K562 (cell line): ENCODE measurements around the gene FDX2. TPM values are rescaled to one million over a fixed set of nuclear protein-coding genes. Genes with fewer than 3 reads are reported as not detected.

Experiments used
- ATAC-seq: fragments of 200-7000 bp; cut with Tn5 transposase; 3 replicates; pipeline ENCODE4 v1.9.1; 2020; ENCODE audit warnings: moderate library complexity
- BruUV-seq: library from RNA; stranded (reverse); fragments of 400-500 nt; replicated peaks from 2 replicates; lab custom pipeline; 2021; lab: Mats Ljungman, UMichigan
- CTCF ChIA-PET: fragments of 300-600 bp; formaldehyde crosslinking; extraction: SDS; loops from one replicate; lab custom pipeline; 2021; ENCODE audit warnings: low intra/inter-chr PET ratio; lab: Yijun Ruan, JAX
- POLR2A ChIA-PET: fragments of 300-600, 350-650 bp; sonication (Branson Sonifier 250); formaldehyde crosslinking; extraction: SDS; loops from one replicate; lab custom pipeline; 2021; ENCODE audit warnings: antibody characterized with exemption, inconsistent platforms; lab: Yijun Ruan, JAX
- DNase-seq, 4 experiments: peaks; one replicate each; pipeline versions ENCODE4 v3.0.0 to v3.0.0-alpha.2; 2011 to 2018; ENCODE audit warnings: low spot score in 3 of 4, mixed read lengths in 3 of 4; ENCODE audit errors: extremely low read depth in 1 of 4
- FAIRE-seq: peaks from 2 replicates; lab custom pipeline; 2011; peaks lifted over from hg19 to GRCh38; lab: Jason Lieb, UNC
- H2AFZ ChIP-seq: 2 replicates; pipeline ENCODE4 v1.6.0; 2011; ENCODE audit warnings: low read depth, low read length, control low read depth, inconsistent platforms
- H3K27ac ChIP-seq: fragments of 200-600 bp; 3 replicates; pipeline ENCODE4 v1.8.0; 2011; ENCODE audit warnings: low read depth, mild to moderate bottlenecking, control low read depth, inconsistent platforms, low read length, moderate library complexity, mixed read lengths; ENCODE audit errors: extremely low read depth
- H3K27me3 ChIP-seq, 2 experiments: fragments of 300-600 bp in 1 of 2; 2 replicates in 1 of 2; 3 replicates in 1 of 2; pipeline versions ENCODE4 v1.6.0 to v1.8.0; 2011; ENCODE audit warnings: inconsistent platforms in 2 of 2, low read length in 2 of 2, mild to moderate bottlenecking in 1 of 2, mixed read lengths in 1 of 2, moderate library complexity in 1 of 2; ENCODE audit not compliant: control insufficient read depth in 2 of 2, insufficient read depth in 2 of 2
- H3K36me3 ChIP-seq: fragments of 300-600 bp; 3 replicates; pipeline ENCODE4 v1.8.0; 2011; ENCODE audit warnings: mild to moderate bottlenecking, low read length, inconsistent platforms; ENCODE audit not compliant: control insufficient read depth, insufficient read depth
- H3K4me1 ChIP-seq, 2 experiments: fragments of 200-600 bp in 1 of 2; replicated peaks in 1 of 2; 2 replicates in 1 of 2; 3 replicates in 1 of 2; pipeline versions ENCODE4 v1.5.1 to v1.8.0; 2011; ENCODE audit warnings: inconsistent platforms in 2 of 2, low read length in 2 of 2, mild to moderate bottlenecking in 1 of 2, mixed read lengths in 1 of 2, moderate library complexity in 1 of 2; ENCODE audit not compliant: control insufficient read depth in 2 of 2, insufficient read depth in 2 of 2
- H3K4me2 ChIP-seq: 2 replicates; pipeline ENCODE4 v1.6.1; 2011; ENCODE audit warnings: low read length, control low read depth, inconsistent platforms, mixed read lengths; ENCODE audit not compliant: insufficient read depth
- H3K4me3 ChIP-seq: fragments of 200-600 bp; sonication (generic), shearing (Covaris generic); 2 replicates; pipeline ENCODE4 v1.5.1; 2016; ENCODE audit warnings: control low read depth, inconsistent platforms
- H3K79me2 ChIP-seq: fragments of 200-600 bp; 3 replicates; pipeline ENCODE4 v1.8.0; 2011; ENCODE audit warnings: low read length, inconsistent platforms; ENCODE audit not compliant: control insufficient read depth, insufficient read depth
- H3K9ac ChIP-seq, 2 experiments: 2 replicates each; pipeline versions ENCODE4 v1.6.0 to v1.6.1; 2011; ENCODE audit warnings: low read depth in 2 of 2, low read length in 2 of 2, control low read depth in 1 of 2, inconsistent platforms in 1 of 2, mild to moderate bottlenecking in 1 of 2, mixed read lengths in 1 of 2; ENCODE audit not compliant: insufficient read depth in 1 of 2
- H3K9me1 ChIP-seq: one replicate; pipeline ENCODE4 v1.6.0; 2011; ENCODE audit warnings: inconsistent platforms, mild to moderate bottlenecking, low read length, moderate library complexity; ENCODE audit not compliant: control insufficient read depth, insufficient read depth
- H3K9me3 ChIP-seq: replicated peaks from 2 replicates; pipeline ENCODE4 v1.5.1; 2011; ENCODE audit warnings: low read depth, low read length, inconsistent platforms; ENCODE audit not compliant: control insufficient read depth, insufficient read depth
- H4K20me1 ChIP-seq: replicated peaks from 2 replicates; pipeline ENCODE4 v1.6.1; 2011; ENCODE audit warnings: low read length, inconsistent platforms, mixed read lengths; ENCODE audit not compliant: control insufficient read depth, insufficient read depth
- CLOCK ChIP-seq: fragments of 250-450 bp; sonication (Bioruptor Pico); IDR thresholded peaks from 2 replicates; pipeline ENCODE4 v1.4.0; 2020; ENCODE audit warnings: mild to moderate bottlenecking, moderate library complexity, borderline replicate concordance
- FOXK2 ChIP-seq, 2 experiments: fragments of 450-650 bp; IDR thresholded peaks in 1 of 2; conservative IDR thresholded peaks in 1 of 2; 2 replicates each; pipeline ENCODE4 v1.6.1; 2016; ENCODE audit warnings: low read depth in 2 of 2, mild to moderate bottlenecking in 1 of 2
- NCOA4 ChIP-seq: fragments of 450-650 bp; IDR thresholded peaks from 2 replicates; pipeline ENCODE4 v1.6.1; 2018; ENCODE audit warnings: mild to moderate bottlenecking; ENCODE audit not compliant: partially characterized antibody
- POLR2G ChIP-seq: fragments of 200-400 bp; formaldehyde crosslinking; IDR thresholded peaks from 2 replicates; pipeline ENCODE4 v1.6.1; 2017; ENCODE audit warnings: low read depth, mild to moderate bottlenecking, antibody characterized with exemption, low read length, moderate library complexity
- RBFOX2 ChIP-seq: fragments of 200-400 bp; formaldehyde crosslinking; IDR thresholded peaks from 2 replicates; pipeline ENCODE4 v1.6.1; 2017; ENCODE audit warnings: low read depth, mild to moderate bottlenecking, low read length, moderate library complexity
- SMARCC2 ChIP-seq: fragments of 450-650 bp; IDR thresholded peaks from 2 replicates; pipeline ENCODE4 v1.6.1; 2017; ENCODE audit warnings: antibody characterized with exemption, moderate library complexity, mild to moderate bottlenecking, low read depth
- USF1 ChIP-seq: sonication (generic); formaldehyde crosslinking; IDR thresholded peaks from 2 replicates; pipeline ENCODE4 v1.9.0; 2022; ENCODE audit warnings: mild to moderate bottlenecking, missing genetic modification reagents
- ZFP30 ChIP-seq: fragments of 250-450 bp; sonication (Bioruptor Pico); IDR thresholded peaks from 2 replicates; pipeline ENCODE4 v1.8.0; 2022; ENCODE audit warnings: moderate library complexity, mild to moderate bottlenecking, inconsistent platforms, borderline replicate concordance
- ZNF175 ChIP-seq: fragments of 200-800 bp; sonication (Bioruptor generic); IDR thresholded peaks from 2 replicates; pipeline ENCODE4 v1.6.1; 2016; ENCODE audit warnings: low read depth, mild to moderate bottlenecking, missing genetic modification characterization, missing compliant biosample characterization
- WGBS: fragments of 100-300 bp; shearing (Covaris generic); methylation state at CpG from one replicate; pipeline ENCODE4 v1.1.6; 2016; ENCODE audit warnings: low coverage, mixed read lengths; ENCODE audit not compliant: insufficient coverage; ENCODE audit errors: missing lambda C conversion rate; 5-methylcytosine and 5-hydroxymethylcytosine counted together
- in situ Hi-C: fragments of 300-500 bp; cut with MboI; formaldehyde crosslinking; loops from 4 replicates; pipeline ENCODE4 v1.15.0; 2018; ENCODE audit warnings: inconsistent platforms, mixed read lengths
- intact Hi-C: fragments of 100-400 bp; cut with micrococcal nuclease; formaldehyde crosslinking; loops from 2 replicates; pipeline ENCODE4 v1.14.2; 2022
- polyA plus RNA-seq, 8 experiments: library from polyadenylated mRNA; depleted of rRNA in 4 of 8; stranded (reverse) in 5 of 8; unstranded in 3 of 8; fragments of >200 nt; fragmentation: Nextera tagmentation in 2 of 8; fragmentation: Illumina TruSeq in 1 of 8; extraction: Ambion mirVana in 2 of 8; extraction: Trizol in 1 of 8; gene quantifications; 2 replicates each; pipeline versions ENCODE4 v1.2.1 to v1.2.3, GENCODE V29; 2011 to 2014; ENCODE audit warnings: inconsistent platforms in 1 of 8, missing spikeins in 1 of 8
- total RNA-seq, 7 experiments: library from RNA; depleted of rRNA in 6 of 7; stranded (reverse); fragments of >200 nt in 6 of 7; fragmentation: Illumina TruSeq in 2 of 7; extraction: Trizol in 2 of 7; gene quantifications; 2 replicates each; pipeline versions ENCODE4 v1.2.1 to v1.2.3, GENCODE V29; 2011 to 2021; ENCODE audit warnings: low replicate concordance in 1 of 7

The FDX2 gene
- total and polyA plus RNA-seq, 9 of the 15 experiments (the other 6 are each of a cell fraction or from before 2014, with no cell fraction given): 2.5 to 49.8 (median 29.7) TPM

GRCh38 chr19:10364644-10365043 is 48.8 kb upstream of the FDX2 start:
- DNase-seq: peak in 1 of 4 experiments; percentile 11
- CTCF ChIA-PET: no interaction called here
- in situ Hi-C loops: no loop called here

More at GRCh38 chr19:10364644-10365043, 48.8 kb upstream of the FDX2 start:
- no TSS peak for BruUV-seq
- Histone ChIP-seq H3K27me3 (no peaks in the 10 kb centered on the region), H3K9ac (no peak overlapping the region), H3K4me2 (no peak overlapping the region), H3K27ac (no peak overlapping the region), H2AFZ (no peak overlapping the region), H3K4me1 (peaks cover 0 to 17% of the 10 kb centered on the region in 2 experiments; a peak in 1 of 5 replicates), H3K79me2 (no peaks in the 10 kb centered on the region), H3K9me1 (no peaks in the 10 kb centered on the region), H3K9me3 (no peaks in the 10 kb centered on the region), H3K36me3 (peaks cover 85% of the 10 kb centered on the region), H4K20me1 (no peaks in the 10 kb centered on the region), H3K4me3 (no peak overlapping the region)
- FAIRE-seq (no peak), ATAC-seq (no peak)
- WGBS: 94% methylated on average over 19 of the region's 19 CpGs
- POLR2A ChIA-PET: interaction anchor here (0.6 kb wide), 1 partner anchor 75 kb away, joined by 3 read pairs; the partner anchor contains the start of gene ICAM5
- intact Hi-C loops: no loop called here
- TF ChIP-seq ZNF175: no peak
- no peak for TF ChIP-seq USF1 (CRISPR knock-in tag)
- TF ChIP-seq NCOA4: no peak
- no peak for TF ChIP-seq CLOCK (CRISPR knock-in tag)
- TF ChIP-seq SMARCC2: no peak
- no peak for TF ChIP-seq ZFP30 (CRISPR knock-in tag)
- TF ChIP-seq RBFOX2: peak; percentile 7; the same call in 1 of the 2 replicates
- peak; percentile 57 for TF ChIP-seq POLR2G
- TF ChIP-seq FOXK2 (conservative IDR thresholded peaks at IDR 0.05 in 1 of 2, IDR thresholded peaks at IDR 0.05 in 1 of 2; ENCODE audit: low read depth in 2 of 2): no peak
